Activated T-helper 1 cell treated with Interleukin-2 at 50 U/mL for 16 hours (primary cell): ENCODE data around the gene SYNRG.

ENCODE experiments used
- DNase-seq: peaks from one replicate; pipeline ENCODE4 v3.0.0-alpha.2; 2020; ENCODE audit warnings: low read depth

The SYNRG gene

GRCh38 chr17:37476431-37477120 lies 132.6 kb downstream of the SYNRG start:
- DNase-seq: no peak

- DNase-seq: no peak
Observed at GRCh38 chr17:37475731-37476420, 133.3 kb downstream of the SYNRG start.

- no peak for DNase-seq
Observed at GRCh38 chr17:37470181-37470580, 139.0 kb downstream of the SYNRG start.

GRCh38 chr17:37466471-37466870 lies 142.7 kb downstream of the SYNRG start:
- no peak for DNase-seq

GRCh38 chr17:37465069-37465616 lies 144.1 kb downstream of the SYNRG start:
- no peak for DNase-seq
